Stimulated activated CD8-positive, alpha-beta memory T cell treated with anti-CD3 and anti-CD28 coated beads, Interleukin-4, amount 100 ng/mL, for 1 hour (primary cell): ENCODE measurements around the gene ISL1.

Source experiments
- DNase-seq, 2 donors: peaks; one replicate each; pipeline ENCODE4 v3.0.0-alpha.2; 2020; ENCODE audit warnings: low read depth in 2 of 2, low spot score in 1 of 2

The ISL1 gene

GRCh38 chr5:51386916-51387883 is 4.0 kb downstream of the ISL1 start:
- no peak for DNase-seq

- DNase-seq: no peak
These were observed 4.6 kb downstream of the ISL1 start for GRCh38 chr5:51387884-51388275.

- DNase-seq: no peak
These were observed 5.4 kb downstream of the ISL1 start for GRCh38 chr5:51388488-51389287.

DNA sequence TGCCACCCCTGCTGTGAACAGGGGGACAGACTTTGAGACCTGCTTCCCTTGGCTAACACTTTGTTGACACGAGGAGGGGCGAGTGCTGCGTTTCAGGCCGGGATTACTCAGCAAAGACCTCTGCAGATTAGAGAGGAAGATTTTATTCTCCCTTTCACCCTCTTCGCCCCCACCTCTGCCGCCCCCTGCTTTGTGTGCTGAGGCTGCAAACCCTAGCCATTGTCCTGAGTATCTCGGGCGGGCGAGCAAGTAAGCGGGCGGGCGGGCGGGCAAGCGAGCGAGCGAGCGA is 6.0 kb downstream of the ISL1 start:
- DNase-seq: no peak

GRCh38 chr5:51389577-51390463 is 6.6 kb downstream of the ISL1 start:
- no peak for DNase-seq

- no peak for DNase-seq
These were observed 7.9 kb downstream of the ISL1 start for GRCh38 chr5:51391175-51391574.

GRCh38 chr5:51392689-51393199 is 9.5 kb downstream of the ISL1 start:
- no peak for DNase-seq

GRCh38 chr5:51394609-51395008 is 11.4 kb downstream of the ISL1 start:
- no peak for DNase-seq

- DNase-seq: no peak
These were observed 12.0 kb downstream of the ISL1 start for GRCh38 chr5:51395245-51395644.

- no peak for DNase-seq
These were observed 12.6 kb downstream of the ISL1 start for GRCh38 chr5:51395666-51396356.

GRCh38 chr5:51396797-51397196 is 13.5 kb downstream of the ISL1 start:
- no peak for DNase-seq

GRCh38 chr5:51397996-51398395 is 14.7 kb downstream of the ISL1 start:
- no peak for DNase-seq

- no peak for DNase-seq
These were observed 15.8 kb downstream of the ISL1 start for GRCh38 chr5:51398875-51399642.

DNA sequence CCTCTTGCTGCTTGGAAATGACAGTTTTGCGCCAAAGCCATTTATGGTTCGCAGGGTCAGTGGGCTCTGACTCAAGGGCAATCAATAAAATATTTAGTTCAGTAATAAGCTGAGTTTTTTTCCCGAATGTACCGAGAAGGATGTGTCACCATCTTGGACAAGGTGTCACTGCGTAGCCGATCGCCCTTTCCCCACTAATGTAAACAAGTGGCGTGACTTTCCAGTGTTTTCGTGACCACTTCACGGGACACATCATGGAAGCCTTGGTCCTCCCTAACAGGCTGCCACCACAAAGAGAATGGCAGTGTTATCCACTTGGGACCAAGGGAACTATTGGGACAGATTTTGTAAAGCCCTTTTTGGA is 16.4 kb downstream of the ISL1 start:
- no peak for DNase-seq

GRCh38 chr5:51404255-51404654 is 21.0 kb downstream of the ISL1 start:
- no peak for DNase-seq

DNA sequence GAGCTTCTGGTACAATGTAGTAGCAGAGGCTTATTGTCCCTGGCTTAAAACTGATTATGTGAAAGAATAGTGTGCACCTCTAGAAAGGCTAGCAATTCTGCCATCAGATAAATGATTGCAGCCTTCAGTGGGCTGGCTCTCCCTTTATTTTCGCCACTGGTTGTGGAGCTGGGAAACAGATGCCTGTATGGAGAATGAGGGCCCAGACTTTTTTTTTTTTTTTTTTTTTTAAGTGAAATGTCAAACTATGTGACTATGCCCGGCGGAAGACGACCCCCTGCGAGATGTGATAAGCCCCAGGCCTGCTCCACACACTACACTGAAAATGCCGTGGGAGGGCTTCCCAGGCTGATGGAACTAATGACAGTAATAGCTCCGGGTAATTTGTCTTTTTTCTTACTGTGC is 28.7 kb downstream of the ISL1 start:
- no peak for DNase-seq

- no peak for DNase-seq
These were observed 31.3 kb downstream of the ISL1 start for GRCh38 chr5:51414516-51414915.

DNA sequence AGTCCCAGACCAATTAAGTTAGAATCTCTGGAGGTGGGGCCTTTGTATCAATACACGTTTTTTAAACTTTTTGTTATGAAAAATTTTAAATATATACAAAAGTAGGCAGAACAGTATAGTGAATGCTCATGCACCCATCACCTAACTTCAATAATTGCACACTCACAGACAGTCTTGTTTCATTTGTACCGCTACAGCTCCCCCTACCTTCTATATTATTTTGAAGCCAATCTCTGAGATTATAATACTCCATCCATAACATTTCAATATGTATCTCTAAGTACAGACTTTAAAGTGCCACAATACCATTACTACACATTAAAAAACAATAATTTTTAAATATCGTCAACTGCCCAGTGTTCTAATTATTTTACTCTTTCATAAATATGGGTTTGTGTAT is 32.9 kb downstream of the ISL1 start:
- no peak for DNase-seq

DNA sequence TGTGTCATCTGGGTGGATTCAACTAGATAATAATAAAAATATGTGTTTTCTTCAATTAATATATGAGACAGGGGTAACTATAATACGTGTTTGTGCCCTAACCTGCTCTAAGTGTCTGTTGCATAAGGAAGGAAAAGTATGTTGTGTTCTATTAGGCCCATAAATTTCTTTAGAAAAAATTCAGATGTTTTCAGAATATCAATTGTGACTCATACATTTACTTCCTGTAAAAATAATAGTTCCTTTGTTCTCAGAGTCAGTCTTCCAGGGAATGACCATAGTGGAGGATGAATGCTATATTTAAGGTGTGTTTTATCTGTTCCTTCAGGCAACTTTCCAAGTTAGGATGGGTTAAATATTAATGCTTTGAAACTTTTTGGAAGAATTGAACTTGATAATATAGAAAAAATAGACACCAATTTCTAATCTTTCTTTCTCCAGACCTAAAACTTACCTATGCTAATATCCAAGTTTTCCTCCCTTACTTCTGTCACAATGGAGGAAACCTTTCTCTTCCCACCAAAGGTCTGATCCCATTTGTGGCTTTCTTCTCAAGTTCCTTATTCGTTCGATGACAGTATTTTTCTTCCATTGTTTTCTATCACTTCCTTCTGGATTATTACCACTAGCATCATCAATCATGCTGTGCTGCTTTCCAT is 49.9 kb downstream of the ISL1 start:
- DNase-seq: no peak
